Measurements from ENCODE around the gene PLEKHG4B. TPM values are rescaled to one million over a fixed set of nuclear protein-coding genes. Genes with fewer than 3 reads are reported as not detected.

The PLEKHG4B gene
- total and polyA plus RNA-seq, 2 of the 4 experiments (the other 2 are of a cell fraction): 1.1 TPM

DNA sequence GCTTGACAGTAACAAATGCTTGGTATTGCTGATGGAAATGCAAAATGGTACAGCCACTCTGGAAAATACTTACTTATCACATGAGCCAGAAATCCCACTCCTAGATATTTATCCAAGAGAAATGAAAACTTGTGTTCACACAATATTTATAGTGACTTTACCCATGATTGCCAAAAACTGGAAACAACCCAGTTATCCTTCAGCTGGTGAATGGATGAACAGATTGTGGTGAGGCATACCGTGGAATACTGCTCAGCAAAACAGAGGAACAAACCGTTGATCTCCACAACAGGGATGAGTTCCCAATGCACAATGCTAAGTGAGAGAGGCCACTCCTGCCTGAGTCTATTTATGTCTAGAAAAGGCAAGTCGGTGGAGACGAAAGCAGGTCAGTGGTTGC is 58.8 kb downstream of the PLEKHG4B start:
- ChIA-PET POLR2A (ENCODE audit: unreplicated experiment) (no interaction called here), CTCF (no interaction called here)
- Histone ChIP-seq H4K91ac (ENCODE audit: insufficient read depth, low read depth, low read length) (no peak overlapping the region), H2AFZ (replicated peaks; ENCODE audit: low read length, poor library complexity) (no peak overlapping the region), H2AK9ac (replicated peaks; ENCODE audit: low read depth, low read length, poor library complexity) (no peak overlapping the region), H3K4ac (ENCODE audit: low read depth, low read length) (no peak overlapping the region), H3K4me3 (ENCODE audit: insufficient read depth, low read depth, low read length) (no peak overlapping the region), H2AK5ac (ENCODE audit: low read depth, low read length) (no peak overlapping the region), H3K9me1 (ENCODE audit: insufficient read depth, low read length) (no peaks in the 10 kb centered on the region; the same call in 1 of the 2 replicates), H3K14ac (replicated peaks; ENCODE audit: low read depth, low read length) (no peak overlapping the region), H2BK120ac (ENCODE audit: low read depth, low read length) (no peak overlapping the region), H3K79me1 (ENCODE audit: low read depth in 1 of 2, low read length in 2 of 2) (no peaks in the 10 kb centered on the region), H2BK20ac (ENCODE audit: low read depth, low read length) (no peak overlapping the region), H2BK5ac (ENCODE audit: low read depth, low read length, poor library complexity, severe bottlenecking) (no peak overlapping the region), H3K18ac (ENCODE audit: low read depth, low read length) (no peak overlapping the region), H3K9ac (ENCODE audit: low read depth, low read length) (no peak overlapping the region), H3K23ac (ENCODE audit: low read depth, low read length) (no peak overlapping the region), H3K4me2 (ENCODE audit: low read depth, low read length) (no peak overlapping the region), H4K8ac (ENCODE audit: low read depth in 2 of 2, low read length in 2 of 2) (no peak overlapping the region), H2BK15ac (ENCODE audit: low read depth, low read length) (no peak overlapping the region), H3K4me1 (ENCODE audit: control insufficient read depth, insufficient read depth, low read length) (no peaks in the 10 kb centered on the region), H3K9me3 (ENCODE audit: control insufficient read depth, insufficient read depth, low read length) (peaks cover 11% of the 10 kb centered on the region), H3K36me3 (ENCODE audit: control insufficient read depth, insufficient read depth, low read length) (no peaks in the 10 kb centered on the region), H3K27ac (ENCODE audit: insufficient read depth, low read length) (no peak overlapping the region), H3K56ac (ENCODE audit: extremely low read depth, insufficient read depth, low read length) (no peak overlapping the region), H4K5ac (ENCODE audit: low read depth, low read length) (no peak overlapping the region), H3K27me3 (ENCODE audit: control insufficient read depth, insufficient read depth, low read length) (no peaks in the 10 kb centered on the region; the same call in 1 of the 2 replicates), H4K20me1 (ENCODE audit: insufficient read depth, low read length) (no peaks in the 10 kb centered on the region)
- in situ Hi-C loops (cut with MboI; ENCODE audit: low sequenced_read_pairs) (no loop called here), dilution Hi-C loops (cut with HindIII; ENCODE audit: low sequenced_read_pairs, unreplicated experiment) (no loop called here), intact Hi-C loops (cut with micrococcal nuclease) (no loop called here)
- DNase-seq (no peak), ATAC-seq (ENCODE audit: low read depth) (no peak)
- WGBS, 2 experiments (ENCODE audit: extremely low coverage in 2 of 2, insufficient read length in 1 of 2): 63% methylated on average over 2 of the region's 4 CpGs; no CpG with 5 or more reads in 1 of the 2 experiments
- no TSS peak for BruUV-seq (replicated peaks)
- TF ChIP-seq CEBPB (IDR thresholded peaks at IDR 0.05; ENCODE audit: low read depth, low read length) (no peak), RFX5 (IDR thresholded peaks at IDR 0.05; ENCODE audit: low read depth, low read length) (no peak), RAD21 (IDR thresholded peaks at IDR 0.05; ENCODE audit: low read length) (no peak), RCOR1 (IDR thresholded peaks at IDR 0.05; ENCODE audit: insufficient replicate concordance, low read length) (no peak)

All from IMR-90 (cell line).